ENCODE measurements around the gene LPGAT1.

LPGAT1 gene

DNA sequence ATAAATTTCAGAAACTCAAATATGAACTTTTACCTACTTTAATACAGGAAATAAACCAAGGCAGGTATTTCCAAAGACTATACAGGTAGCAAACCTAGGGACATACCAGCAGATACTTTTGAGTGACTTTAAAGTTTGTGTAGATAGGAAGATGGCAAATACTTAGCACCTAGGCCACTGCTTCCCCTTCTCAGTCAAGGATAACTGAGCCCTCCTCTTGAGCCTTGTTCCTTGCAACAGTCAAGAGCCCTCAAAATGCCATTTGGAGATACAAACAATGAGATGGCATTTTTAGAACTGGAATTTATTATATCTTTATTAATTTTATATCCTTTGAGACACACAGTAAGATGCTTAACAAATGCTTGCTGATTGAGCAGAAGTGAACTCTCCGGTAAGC is 65.9 kb downstream of the LPGAT1 start:
- TF ChIP-seq CTCF (IDR thresholded peaks at IDR 0.05; ENCODE audit: low read depth, low read length, missing control alignments), result no peak
- no peak overlapping the region for H3K4me3 ChIP-seq (ENCODE audit: low read depth, low read length)
- DNase-seq, result no peak
- H3K27me3 ChIP-seq (replicated peaks), result no peaks in the 10 kb centered on the region
- H3K36me3 ChIP-seq (replicated peaks), result no peaks in the 10 kb centered on the region
- H3K27ac ChIP-seq, result no peak overlapping the region
- in situ Hi-C loops (cut with HindIII; ENCODE audit: low pct_ligation_motif_present, low sequenced_read_pairs), result no loop called here

DNA sequence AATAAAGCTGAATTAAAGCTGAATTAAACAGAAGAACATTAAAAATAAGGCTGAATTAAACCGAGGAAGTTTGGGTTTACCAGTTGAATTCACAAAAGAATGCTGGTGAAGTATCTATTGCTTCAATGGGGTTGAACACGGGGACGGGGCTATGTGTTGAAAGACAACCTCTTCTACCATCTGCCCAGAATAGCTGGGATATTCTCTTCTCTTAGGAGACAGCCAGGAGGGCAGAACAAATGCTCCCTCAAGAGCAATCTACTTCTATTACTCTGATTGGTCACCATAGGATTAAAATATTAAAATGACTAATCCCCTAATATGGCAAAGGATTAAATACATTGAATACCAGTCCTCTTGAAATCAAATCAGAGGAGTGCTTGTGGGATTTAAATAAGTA is 68.4 kb downstream of the LPGAT1 start:
- TF ChIP-seq CTCF (IDR thresholded peaks at IDR 0.05; ENCODE audit: low read depth, low read length, missing control alignments), result no peak
- Histone ChIP-seq H3K36me3 (replicated peaks) (no peaks in the 10 kb centered on the region), H3K27me3 (replicated peaks) (no peaks in the 10 kb centered on the region), H3K27ac (no peak overlapping the region), H3K4me3 (ENCODE audit: low read depth, low read length) (no peak overlapping the region)
- in situ Hi-C loops (cut with HindIII; ENCODE audit: low pct_ligation_motif_present, low sequenced_read_pairs), result no loop called here
- no peak for DNase-seq

DNA sequence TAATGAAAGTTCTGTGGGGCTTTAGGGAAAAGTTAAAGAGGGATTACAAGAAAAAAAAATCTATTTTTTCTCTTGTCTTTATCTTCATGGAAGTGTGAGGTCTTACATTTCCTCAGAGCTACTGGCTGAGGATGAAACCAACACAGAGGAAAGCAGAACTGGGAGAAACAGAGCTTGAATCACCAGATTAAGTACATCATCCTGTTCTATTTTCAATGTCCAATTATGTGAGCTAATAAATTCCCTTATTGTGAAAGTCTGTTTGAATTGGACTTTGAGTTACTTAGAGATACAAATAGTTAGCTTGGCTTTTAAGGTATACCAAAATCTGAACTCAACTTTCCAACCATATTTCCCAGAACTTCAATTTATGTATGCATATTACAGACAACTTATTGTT is 69.2 kb downstream of the LPGAT1 start:
- in situ Hi-C loops (cut with HindIII; ENCODE audit: low pct_ligation_motif_present, low sequenced_read_pairs), result no loop called here
- H3K36me3 ChIP-seq (replicated peaks), result no peaks in the 10 kb centered on the region
- no peak for DNase-seq

GRCh38 chr1:211756471-211757020 is 74.0 kb downstream of the LPGAT1 start:
- no peak overlapping the region for H3K27ac ChIP-seq
- H3K4me3 ChIP-seq (ENCODE audit: low read depth, low read length), result no peak overlapping the region
- in situ Hi-C loops (cut with HindIII; ENCODE audit: low pct_ligation_motif_present, low sequenced_read_pairs), result no loop called here
- no peak for DNase-seq
- no peaks in the 10 kb centered on the region for H3K27me3 ChIP-seq (replicated peaks)
- TF ChIP-seq CTCF (IDR thresholded peaks at IDR 0.05; ENCODE audit: low read depth, low read length, missing control alignments), result no peak
- no peaks in the 10 kb centered on the region for H3K36me3 ChIP-seq (replicated peaks)

More for the DNA sequence above, 69.2 kb downstream of the LPGAT1 start:
- no peaks in the 10 kb centered on the region for H3K27me3 ChIP-seq (replicated peaks)
- no peak for TF ChIP-seq CTCF (IDR thresholded peaks at IDR 0.05; ENCODE audit: low read depth, low read length, missing control alignments)
- H3K4me3 ChIP-seq (ENCODE audit: low read depth, low read length), result no peak overlapping the region
- H3K27ac ChIP-seq, result no peak overlapping the region

GRCh38 chr1:211753649-211754251 is 76.8 kb downstream of the LPGAT1 start:
- Histone ChIP-seq H3K27ac (no peak overlapping the region), H3K36me3 (replicated peaks) (peaks cover 5% of the 10 kb centered on the region), H3K27me3 (replicated peaks) (no peaks in the 10 kb centered on the region), H3K4me3 (ENCODE audit: low read depth, low read length) (no peak overlapping the region)
- no peak for TF ChIP-seq CTCF (IDR thresholded peaks at IDR 0.05; ENCODE audit: low read depth, low read length, missing control alignments)
- in situ Hi-C loops (cut with HindIII; ENCODE audit: low pct_ligation_motif_present, low sequenced_read_pairs), result no loop called here
- DNase-seq, result no peak
